GM21381 (cell line): ENCODE results near the gene PNPLA2.
A peak's percentile ranks its signal among the peaks of the same experiment; 100 is the strongest.

Experiments
- ATAC-seq: cut with Tn5 transposase; IDR thresholded peaks from one replicate; pipeline ENCODE4 v1.9.1; 2021; ENCODE audit warnings: mild to moderate bottlenecking, moderate library complexity; ENCODE audit not compliant: unreplicated experiment

PNPLA2 gene, protein sequence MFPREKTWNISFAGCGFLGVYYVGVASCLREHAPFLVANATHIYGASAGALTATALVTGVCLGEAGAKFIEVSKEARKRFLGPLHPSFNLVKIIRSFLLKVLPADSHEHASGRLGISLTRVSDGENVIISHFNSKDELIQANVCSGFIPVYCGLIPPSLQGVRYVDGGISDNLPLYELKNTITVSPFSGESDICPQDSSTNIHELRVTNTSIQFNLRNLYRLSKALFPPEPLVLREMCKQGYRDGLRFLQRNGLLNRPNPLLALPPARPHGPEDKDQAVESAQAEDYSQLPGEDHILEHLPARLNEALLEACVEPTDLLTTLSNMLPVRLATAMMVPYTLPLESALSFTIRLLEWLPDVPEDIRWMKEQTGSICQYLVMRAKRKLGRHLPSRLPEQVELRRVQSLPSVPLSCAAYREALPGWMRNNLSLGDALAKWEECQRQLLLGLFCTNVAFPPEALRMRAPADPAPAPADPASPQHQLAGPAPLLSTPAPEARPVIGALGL

DNA sequence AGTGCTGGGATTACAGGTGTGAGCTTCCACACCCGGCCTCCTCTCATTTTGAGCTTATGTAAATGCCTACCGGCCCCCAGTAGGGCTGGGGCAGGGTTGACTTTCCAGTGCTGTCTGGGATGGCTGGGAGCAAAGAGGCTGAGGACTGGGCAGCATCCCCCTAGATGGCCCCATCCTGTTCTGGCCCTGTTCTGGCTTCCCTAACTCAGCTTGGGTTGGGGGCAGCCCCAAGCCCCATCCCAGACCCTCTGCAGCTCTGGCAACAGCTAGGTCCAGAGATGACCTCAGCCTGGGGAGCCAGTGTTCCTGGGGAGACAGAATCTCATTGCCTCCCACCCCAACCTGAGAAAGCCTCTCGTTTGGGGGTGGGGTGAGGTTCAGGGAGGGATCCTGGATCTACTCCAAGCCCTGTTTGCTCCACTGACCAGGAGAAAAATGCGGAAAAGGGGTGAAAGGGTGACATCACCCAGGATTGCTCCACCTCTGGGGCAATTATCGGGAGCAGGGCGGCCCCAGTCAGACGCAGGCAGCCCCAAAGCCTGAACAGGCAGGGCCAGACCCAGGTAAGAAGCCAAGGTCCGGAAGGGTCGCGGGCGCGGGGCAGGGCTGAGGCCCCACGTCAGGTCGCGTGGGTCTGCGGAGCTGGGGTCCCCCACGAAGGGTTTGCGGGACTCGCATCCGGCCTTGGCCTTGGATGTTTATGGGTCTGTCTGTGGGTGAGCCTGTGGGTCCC, at the start of gene PNPLA2:
Gene PNPLA2, plus strand, starts transcription at position 519 of the 733 bp plus-strand sequence. CDS start 805 bp downstream, outside the sequence.
- ATAC-seq: no peak

DNA sequence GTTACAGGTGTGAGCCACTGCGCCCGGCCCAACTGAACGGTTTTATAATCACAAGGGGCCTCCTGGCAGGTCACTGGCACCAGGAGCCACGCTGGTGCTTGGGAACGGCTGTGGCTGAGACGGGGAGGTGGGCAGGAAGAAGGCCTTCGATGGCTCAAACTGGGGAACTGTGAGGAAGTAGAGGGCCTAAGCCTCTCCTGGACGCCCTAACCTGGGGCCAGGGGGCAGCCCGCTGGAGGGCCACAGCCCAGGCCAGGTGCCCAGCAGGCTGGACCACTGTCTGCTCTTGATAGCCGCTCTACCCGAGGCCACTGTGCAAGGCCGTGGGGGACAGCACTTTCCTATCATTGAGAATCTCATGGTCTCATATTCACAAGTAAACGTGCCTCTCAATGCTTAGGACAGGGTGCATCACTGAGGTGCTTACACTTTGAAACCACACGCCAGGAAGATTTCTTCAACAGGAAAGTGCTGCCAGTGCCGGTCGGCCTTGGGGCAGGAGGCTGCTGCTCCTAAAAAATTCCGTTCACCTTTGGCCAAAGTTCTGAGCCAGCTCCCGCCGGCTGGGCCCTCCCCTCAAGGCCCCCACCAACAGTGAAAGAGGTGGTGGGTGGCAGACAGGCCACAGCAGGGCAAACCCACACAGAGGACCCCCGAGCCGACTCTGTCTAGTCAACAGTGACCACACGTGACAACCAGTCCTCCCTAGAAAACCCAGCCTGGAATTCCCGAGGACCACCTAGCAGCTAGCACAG, 48.6 kb upstream of the PNPLA2 start:
- no peak for ATAC-seq

- no peak for ATAC-seq
Measured at GRCh38 chr11:770642-771616, 47.8 kb upstream of the PNPLA2 start.

DNA sequence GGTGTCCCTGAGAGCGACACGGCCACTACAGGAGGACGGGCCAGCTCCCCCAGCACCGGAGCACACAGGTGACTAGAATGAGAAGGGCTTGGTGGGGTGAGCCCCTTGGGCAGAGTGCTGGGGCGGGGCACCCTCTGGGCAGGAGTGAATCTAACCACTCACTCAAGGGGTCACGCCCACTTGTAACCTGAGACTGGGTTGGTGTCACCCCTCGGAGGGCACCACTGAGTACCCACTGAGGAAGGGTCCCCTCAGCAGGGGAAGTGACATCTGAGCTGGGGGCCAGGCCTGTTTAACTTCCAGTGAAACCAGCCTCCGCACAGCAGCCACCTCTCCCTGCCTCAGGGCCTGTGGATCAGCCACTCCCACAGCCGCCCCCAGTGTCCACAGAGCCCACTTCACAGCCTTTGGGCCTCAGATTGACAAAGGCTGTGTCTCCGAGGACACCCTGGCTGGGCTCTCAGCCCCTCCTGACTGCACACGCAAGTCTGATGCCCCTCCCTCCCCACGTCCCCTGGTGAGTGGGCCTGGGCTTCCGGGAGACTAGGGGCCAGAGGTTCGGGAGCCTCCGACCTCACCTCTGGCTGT, 47.0 kb upstream of the PNPLA2 start:
- no peak for ATAC-seq

- no peak for ATAC-seq
Measured at GRCh38 chr11:772429-773390, 46.0 kb upstream of the PNPLA2 start.

GRCh38 chr11:773425-773824, 45.3 kb upstream of the PNPLA2 start:
- no peak for ATAC-seq

GRCh38 chr11:773830-774229, 44.9 kb upstream of the PNPLA2 start:
- ATAC-seq: no peak

GRCh38 chr11:774873-775592, 43.7 kb upstream of the PNPLA2 start:
- ATAC-seq: no peak

- no peak for ATAC-seq
Measured at GRCh38 chr11:776263-776560, 42.5 kb upstream of the PNPLA2 start.

DNA sequence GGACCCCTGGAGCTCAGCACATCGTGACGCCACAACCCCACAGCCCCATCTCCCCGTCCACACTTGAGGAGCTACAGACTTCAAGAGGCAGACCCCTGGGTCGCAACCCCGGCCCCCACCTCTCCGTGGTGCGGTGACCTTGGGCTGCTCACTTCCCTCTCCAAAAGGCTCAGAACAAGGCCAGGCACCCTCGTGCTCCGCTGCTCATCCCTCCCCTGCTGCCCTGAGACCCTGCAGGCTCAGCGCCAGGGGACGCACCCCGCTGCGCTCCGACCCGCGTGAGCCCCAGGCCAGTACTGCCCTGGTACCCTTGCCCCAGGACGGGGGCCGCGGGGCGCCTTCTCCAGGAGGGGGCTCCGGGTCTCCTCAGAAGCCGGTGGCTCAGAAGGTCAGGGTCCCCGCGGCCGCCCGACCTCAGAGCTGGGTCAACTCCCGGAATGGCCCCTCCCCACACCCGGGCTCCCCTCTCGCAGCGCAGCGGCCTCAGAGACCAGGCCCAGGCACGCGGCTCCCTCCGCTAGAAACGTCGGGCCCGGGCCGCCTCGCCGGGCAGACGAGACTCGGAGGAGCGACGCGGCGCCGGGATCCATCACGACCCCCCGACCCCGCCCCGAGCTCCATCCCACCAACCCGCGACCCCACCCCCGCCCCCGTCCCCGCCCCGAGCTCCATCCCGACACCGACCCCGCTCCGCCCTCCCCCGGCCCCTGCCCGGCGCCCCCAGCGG, 42.0 kb upstream of the PNPLA2 start:
- ATAC-seq: peak; percentile 27

GRCh38 chr11:777288-778255, 41.1 kb upstream of the PNPLA2 start, which contains the start of gene GATD1:
Gene GATD1, minus strand, starts transcription at chr11:777487. Its CDS starts 25 bp downstream, at chr11:777462.
- peak; percentile 74 for ATAC-seq

- ATAC-seq: no peak
Measured at GRCh38 chr11:778976-779954, 39.4 kb upstream of the PNPLA2 start.

- no peak for ATAC-seq
Measured at GRCh38 chr11:779955-780532, 38.7 kb upstream of the PNPLA2 start.

- ATAC-seq: no peak
Measured at GRCh38 chr11:782264-783174, 36.2 kb upstream of the PNPLA2 start.
